Gastrocnemius medialis (tissue), 4 donors: ENCODE measurements around the gene RSPO3.

ENCODE experiments used
- POLR2A ChIP-seq, 2 donors: fragments of 450-650 bp; IDR thresholded peaks; one replicate each; pipeline ENCODE4 v1.6.1; 2017; ENCODE audit warnings: antibody characterized with exemption in 2 of 2, mild to moderate bottlenecking in 2 of 2, moderate library complexity in 2 of 2
- TF ChIP-seq, protein P1 (sequence below), 5 experiments: fragments of 450-650 bp in 3 of 5; fragments of 200-600 bp in 2 of 5; sonication (generic) in 2 of 5; IDR thresholded peaks in 4 of 5; conservative IDR thresholded peaks in 1 of 5; 1 replicate in 4 of 5; 2 replicates in 1 of 5; pipeline ENCODE4 v1.5.1; 2016 to 2019; ENCODE audit warnings: antibody characterized with exemption in 5 of 5, mild to moderate bottlenecking in 3 of 5, moderate library complexity in 3 of 5

DNA sequence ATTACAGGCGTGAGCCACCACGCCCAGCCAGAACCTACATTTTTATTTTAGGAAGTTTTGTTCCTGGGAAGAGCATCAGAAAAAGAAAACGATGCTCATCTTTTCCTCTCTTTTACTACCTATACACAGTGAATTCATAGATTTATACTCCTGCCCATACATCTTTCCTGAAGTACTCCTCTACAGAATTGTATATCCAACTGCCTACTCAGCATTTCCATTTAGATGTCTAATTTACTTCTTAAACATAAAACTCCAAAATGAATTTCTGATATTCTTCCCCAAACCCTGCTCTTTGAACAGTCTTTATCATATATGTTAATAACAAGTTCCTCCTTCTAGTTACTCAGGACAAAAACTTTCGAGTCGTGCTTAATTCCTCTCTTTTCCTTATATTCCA lies 39.8 kb upstream of the RSPO3 start:
- TF ChIP-seq, protein P1, sequence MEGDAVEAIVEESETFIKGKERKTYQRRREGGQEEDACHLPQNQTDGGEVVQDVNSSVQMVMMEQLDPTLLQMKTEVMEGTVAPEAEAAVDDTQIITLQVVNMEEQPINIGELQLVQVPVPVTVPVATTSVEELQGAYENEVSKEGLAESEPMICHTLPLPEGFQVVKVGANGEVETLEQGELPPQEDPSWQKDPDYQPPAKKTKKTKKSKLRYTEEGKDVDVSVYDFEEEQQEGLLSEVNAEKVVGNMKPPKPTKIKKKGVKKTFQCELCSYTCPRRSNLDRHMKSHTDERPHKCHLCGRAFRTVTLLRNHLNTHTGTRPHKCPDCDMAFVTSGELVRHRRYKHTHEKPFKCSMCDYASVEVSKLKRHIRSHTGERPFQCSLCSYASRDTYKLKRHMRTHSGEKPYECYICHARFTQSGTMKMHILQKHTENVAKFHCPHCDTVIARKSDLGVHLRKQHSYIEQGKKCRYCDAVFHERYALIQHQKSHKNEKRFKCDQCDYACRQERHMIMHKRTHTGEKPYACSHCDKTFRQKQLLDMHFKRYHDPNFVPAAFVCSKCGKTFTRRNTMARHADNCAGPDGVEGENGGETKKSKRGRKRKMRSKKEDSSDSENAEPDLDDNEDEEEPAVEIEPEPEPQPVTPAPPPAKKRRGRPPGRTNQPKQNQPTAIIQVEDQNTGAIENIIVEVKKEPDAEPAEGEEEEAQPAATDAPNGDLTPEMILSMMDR (IDR thresholded peaks at IDR 0.05 in 4 of 5, conservative IDR thresholded peaks at IDR 0.05 in 1 of 5) = no peak
- no peak for TF ChIP-seq POLR2A (IDR thresholded peaks at IDR 0.05)
